ENCODE measurements around the gene EIF1AX.
"Not testable (repeated sequence)": the region's sequence is repeated elsewhere in the genome, so short reads cannot be mapped to it uniquely, and the experiment has no call there.

EIF1AX gene

GRCh38 chrX:20126833-20127232 lies 14.8 kb downstream of the EIF1AX start:
- not testable (repeated sequence) for DNase-seq (ENCODE audit: low spot score)

GRCh38 chrX:20124964-20125363 lies 16.7 kb downstream of the EIF1AX start:
- DNase-seq (ENCODE audit: low spot score): no peak

- no peak for DNase-seq (ENCODE audit: low spot score)
Measured at GRCh38 chrX:20118065-20118824, 23.4 kb downstream of the EIF1AX start.

- DNase-seq (ENCODE audit: low spot score): no peak
Measured at GRCh38 chrX:20116577-20117240, 24.9 kb downstream of the EIF1AX start, which contains the start of gene MAP7D2. MAP7D2 (minus strand) TSS chrX:20116907; CDS start chrX:20116879, 28 bp downstream.

GRCh38 chrX:20116087-20116576 lies 25.5 kb downstream of the EIF1AX start:
- DNase-seq (ENCODE audit: low spot score): no peak

GRCh38 chrX:20112022-20112774 lies 29.4 kb downstream of the EIF1AX start:
- no peak for DNase-seq (ENCODE audit: low spot score)

- DNase-seq (ENCODE audit: low spot score): no peak
Measured at GRCh38 chrX:20111271-20111670, 30.4 kb downstream of the EIF1AX start.

- no peak for DNase-seq (ENCODE audit: low spot score)
Measured at GRCh38 chrX:20101934-20102581, 39.6 kb downstream of the EIF1AX start.

GRCh38 chrX:20091499-20091898 lies 50.1 kb downstream of the EIF1AX start:
- DNase-seq (ENCODE audit: low spot score): no peak

- no peak for DNase-seq (ENCODE audit: low spot score)
Measured at GRCh38 chrX:20089845-20090244, 51.8 kb downstream of the EIF1AX start.

GRCh38 chrX:20080277-20080676 lies 61.4 kb downstream of the EIF1AX start:
- DNase-seq (ENCODE audit: low spot score): no peak
